ENCODE measurements around the gene RNU1-4.
"Not testable (repeated sequence)": the region's sequence is repeated elsewhere in the genome, so short reads cannot be mapped to it uniquely, and the experiment has no call there.

RNU1-4 gene

DNA sequence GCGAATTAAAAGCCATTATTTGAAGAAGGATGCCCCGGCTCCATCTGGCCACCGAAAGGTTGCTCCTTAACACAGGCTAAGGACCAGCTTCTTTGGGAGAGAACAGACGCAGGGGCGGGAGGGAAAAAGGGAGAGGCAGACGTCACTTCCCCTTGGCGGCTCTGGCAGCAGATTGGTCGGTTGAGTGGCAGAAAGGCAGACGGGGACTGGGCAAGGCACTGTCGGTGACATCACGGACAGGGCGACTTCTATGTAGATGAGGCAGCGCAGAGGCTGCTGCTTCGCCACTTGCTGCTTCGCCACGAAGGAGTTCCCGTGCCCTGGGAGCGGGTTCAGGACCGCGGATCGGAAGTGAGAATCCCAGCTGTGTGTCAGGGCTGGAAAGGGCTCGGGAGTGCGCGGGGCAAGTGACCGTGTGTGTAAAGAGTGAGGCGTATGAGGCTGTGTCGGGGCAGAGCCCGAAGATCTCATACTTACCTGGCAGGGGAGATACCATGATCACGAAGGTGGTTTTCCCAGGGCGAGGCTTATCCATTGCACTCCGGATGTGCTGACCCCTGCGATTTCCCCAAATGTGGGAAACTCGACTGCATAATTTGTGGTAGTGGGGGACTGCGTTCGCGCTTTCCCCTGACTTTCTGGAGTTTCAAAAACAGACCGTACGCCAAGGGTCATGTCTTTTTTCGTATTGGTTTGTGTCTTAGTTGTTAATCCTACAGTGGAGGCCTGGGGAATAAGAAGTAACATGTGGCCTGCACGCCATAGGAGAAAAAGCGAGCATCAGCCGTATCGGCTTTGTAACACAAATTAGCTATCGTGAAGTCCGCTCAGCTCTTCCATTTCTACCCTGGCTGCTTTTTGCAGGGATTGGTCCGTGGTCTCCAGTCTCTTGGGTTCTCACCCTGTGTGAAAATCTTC lies at the start of gene RNU1-4:
Gene RNU1-4 (plus strand): TSS at position 470 of the 918 bp plus-strand sequence.
- DNase-seq, result not testable (repeated sequence)

DNA sequence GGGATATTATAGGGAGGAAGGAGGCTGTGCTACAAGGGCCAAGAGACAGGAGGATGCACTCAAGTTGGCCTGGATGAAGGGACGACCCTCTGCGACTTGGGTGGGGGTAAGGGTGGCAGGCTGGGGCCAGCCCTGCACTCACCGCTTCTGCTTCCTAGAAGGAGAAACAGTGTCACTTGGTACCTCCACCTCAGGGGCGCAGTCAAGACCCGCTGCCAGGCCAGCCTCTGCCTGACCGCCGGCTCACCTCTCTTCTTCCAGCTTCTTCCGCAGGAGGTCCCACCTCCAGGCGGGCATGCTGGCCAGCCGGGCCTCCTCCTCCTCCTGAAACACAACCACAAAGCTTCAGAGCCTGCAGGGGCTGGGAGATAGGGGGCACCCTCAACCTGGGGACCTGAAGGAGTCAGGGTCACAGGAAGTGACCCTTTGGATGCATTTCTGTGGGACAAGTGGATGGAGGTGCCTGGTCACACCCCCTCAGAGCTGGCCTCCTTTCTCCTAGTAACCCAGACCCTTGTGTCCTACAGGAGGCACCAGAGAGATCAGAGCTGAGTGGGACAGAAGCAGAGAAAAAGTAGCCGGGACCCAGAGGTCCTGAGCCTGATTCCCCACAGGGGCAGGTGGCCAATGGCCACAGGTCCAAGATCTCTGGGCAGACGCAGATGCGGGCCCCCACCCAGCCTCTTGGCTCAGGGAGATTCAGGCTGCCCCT lies 49.2 kb upstream of the RNU1-4 start:
- not testable (repeated sequence) for DNase-seq

DNA sequence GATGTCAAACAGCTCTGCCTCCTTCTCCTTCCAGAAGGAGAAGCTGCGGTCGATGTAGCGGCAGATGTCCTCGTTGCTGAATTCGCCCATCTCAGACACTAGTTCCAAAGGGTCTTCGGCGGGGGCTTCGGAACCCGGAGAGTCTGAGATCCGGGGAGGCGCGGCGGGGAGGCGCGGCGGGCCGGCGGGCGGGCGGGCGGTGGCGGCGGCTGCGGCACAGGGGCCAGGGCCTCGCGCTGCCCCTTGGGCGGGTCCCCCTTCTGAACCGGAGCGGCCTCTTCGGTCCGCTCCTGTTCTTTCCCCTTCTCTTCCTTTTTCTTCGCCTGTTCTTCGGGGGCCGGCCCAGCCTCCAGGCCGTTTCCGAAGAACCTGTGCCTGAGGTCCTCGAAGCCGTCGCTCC lies 48.0 kb upstream of the RNU1-4 start:
- not testable (repeated sequence) for DNase-seq

DNA sequence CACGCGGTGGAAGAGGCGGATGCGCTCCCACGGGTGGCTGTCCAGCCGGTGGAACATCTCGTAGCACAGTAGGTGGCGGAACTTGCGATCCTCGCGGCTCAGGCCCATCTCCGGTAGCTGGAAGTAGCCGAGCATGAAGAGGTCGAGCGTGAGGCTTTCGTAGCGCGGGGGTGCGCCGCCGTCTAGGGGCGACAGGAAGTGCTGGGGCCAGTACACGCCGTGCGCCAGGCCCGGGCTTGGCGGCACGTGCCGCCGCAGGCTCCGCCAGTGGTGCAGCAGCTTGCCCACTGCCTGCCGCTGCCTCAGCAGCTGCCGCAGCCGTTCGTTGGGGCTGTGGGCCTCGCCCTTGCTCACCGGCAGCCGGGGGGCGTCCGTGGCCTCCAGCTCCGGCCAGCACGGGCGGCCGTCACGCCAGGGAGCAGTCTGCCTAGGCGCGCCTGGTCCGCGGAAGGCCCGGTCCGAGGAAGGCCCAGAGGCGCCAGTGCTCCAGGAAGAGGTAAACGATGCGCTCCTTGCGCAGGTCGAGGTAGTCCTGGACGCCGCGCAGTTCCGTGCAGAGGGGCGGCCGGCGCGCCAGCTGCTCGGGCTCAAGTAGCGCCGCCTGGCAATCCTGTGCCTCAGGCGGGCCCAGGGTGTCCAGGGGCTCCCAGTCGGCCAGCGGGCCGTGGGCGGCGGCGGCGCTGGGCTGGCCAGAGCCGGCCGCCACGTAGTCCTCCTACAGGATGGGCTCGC lies 47.4 kb upstream of the RNU1-4 start:
- DNase-seq, result not testable (repeated sequence)

DNA sequence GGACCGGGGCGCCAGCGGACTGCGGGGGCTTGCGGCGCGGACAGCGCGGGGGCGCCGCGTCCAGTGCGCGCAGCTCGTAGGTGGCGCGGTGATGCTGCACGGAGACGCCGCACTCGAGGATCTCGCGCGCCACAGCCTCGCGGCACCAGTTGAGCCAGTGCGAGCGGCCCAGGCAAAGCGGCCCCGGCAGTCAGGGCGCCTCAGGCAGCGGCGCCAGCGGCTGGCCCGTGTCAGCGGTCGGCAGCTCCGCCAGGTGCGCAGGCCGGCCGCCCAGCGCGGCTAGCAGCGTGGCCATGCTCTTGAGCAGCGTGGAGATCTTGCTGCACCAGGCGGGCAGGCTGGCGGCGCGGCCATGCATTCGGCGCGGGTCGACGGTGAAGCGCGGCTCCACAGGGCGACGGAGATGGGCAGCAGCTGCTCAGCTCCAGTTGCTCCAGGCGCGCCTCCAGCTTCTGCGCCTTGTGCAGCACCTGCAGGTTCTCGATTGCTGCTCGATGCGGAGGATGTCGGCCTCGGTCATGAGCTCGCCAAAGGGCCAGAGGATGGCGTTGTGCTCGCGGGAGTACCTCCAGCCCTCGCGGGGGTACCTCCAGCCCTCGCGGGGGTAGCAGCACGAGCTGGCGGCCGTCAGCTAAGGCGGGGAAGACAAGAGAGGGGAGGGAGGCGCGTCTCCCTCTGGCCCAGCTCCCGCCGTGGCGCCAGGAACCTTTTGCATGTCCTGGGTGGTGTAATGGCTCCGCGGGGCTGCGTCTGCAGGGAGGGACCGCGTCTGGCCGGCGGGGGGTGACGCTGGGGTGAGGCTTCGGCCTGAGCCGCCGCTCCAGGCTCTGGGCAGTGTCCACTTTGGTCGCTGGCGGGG lies 46.6 kb upstream of the RNU1-4 start:
- DNase-seq, result not testable (repeated sequence)

DNA sequence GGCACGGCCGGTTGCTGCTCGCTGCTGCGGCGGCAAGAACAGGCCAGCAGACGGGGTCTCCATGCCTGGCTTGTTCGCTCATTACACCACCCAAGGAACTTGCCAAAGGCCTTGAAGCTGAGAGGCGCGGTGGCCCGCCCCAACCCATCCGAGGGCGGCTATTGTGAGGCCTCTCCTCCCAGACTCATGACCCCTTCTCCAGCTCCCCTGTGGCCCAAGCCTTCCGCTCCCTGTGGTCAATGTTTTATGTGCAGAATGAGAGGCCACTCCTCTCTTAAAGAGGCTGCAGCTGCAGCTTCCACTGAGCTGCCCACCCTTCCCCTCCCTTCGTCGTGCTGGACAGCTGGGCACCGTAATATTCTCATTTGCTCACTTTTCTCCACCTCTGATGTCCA lies 46.0 kb upstream of the RNU1-4 start:
- DNase-seq, result not testable (repeated sequence)

DNA sequence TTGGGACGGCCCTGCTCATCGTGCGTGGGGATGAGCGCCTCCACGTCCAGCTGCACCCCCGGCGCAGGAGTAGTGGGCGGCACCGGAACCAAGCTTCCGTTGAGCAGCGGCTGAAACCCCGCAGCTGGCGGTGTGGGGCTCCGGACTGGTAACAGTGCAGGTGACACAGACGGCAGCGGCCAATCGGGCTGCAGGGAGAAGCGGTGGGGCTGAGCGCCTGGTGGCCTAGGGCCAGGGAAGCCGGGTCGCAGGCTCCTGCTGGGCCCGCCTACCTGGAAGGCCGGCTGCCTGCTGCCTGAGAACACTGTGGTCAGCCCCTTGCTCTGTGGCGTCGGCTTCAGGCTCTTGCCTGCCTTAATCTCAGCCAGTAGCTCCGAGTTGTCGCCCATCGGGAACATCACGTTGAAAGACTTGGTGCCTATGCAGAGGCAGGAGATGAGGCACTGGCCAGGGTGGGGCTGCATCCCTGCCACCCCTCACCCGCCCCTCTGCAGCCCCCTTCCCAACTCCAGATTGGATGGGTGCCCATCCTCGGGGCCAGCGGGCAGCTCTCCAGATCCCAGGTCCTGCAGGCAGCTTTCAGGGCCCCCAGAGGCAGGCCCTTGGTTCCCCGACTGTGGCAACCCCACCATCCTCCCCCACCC lies 43.7 kb upstream of the RNU1-4 start:
- not testable (repeated sequence) for DNase-seq

DNA sequence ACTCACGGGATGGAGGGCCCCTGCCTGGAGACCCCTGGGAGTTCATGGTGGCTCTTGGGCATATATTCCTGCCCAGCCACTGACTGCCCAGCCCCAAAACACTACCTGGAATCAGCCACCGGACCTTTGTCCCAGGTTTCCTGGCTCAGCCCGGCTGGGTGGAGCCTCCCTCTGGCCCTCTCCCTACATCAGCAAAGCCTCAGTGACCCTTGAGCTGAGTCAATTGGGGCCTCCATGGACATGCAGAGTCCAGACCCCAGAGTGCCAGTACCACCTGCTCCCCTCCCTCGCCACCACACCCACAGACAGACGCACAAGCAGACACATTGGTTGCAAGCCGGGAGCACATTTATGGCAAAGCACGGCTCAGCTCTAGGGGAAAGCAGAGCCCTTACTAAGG lies 43.2 kb upstream of the RNU1-4 start:
- not testable (repeated sequence) for DNase-seq

DNA sequence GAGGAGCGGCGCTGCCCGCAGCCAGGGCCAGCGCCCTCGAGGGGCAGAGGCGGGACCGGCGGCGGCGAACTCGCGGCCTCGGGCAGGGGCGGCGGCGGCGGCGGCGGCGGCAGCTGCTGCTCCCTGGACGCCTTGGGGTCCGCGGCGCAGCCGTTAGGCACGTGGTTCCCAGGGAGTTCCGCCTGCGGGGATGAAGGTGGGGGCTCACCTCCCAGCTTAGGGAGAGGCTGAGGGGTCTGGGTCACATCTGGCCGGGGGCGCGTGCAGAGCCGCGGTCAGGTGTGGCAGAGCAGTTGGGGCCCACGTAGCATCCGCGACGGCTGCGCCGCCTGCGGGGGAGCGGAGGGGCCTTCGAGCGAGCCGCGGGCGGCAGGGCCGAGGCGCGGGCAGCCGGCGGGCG lies 40.9 kb upstream of the RNU1-4 start:
- not testable (repeated sequence) for DNase-seq

DNA sequence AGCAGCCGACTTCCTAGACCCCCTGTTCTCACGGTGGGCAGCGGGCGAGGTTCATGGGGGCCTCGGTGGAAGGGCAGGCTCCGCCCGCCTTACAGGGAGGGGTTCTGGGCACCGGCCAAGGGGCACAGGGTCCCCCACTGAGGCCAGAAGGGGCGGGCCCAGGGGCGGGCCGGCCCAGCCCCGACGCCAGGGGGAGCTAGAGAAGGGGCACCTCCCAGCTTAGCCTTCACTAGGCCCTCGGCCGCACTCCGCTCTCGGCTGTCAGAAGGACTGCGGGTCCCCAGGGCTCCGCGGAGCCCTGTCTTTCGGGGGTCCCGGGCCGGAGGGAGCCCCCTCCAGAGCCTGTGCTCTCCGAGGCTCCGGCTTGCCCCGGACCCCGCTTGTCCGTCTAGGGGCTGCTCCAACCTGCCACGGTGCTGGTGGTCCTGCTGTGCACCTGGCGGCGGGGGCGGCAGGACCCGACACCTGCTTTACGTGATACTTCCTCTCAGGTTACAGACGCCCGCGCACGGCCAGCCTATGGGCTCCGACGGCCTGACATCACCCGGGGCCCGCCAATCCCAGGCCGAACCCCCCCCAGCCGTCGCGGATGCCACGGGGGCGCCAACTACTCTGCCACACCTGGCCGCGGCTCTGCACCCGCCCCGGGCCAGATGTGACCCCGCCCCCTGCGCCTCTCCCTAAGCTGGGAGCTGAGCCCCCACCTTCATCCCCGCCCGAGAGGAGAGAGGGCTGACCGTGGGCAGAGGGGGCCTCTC lies 40.0 kb upstream of the RNU1-4 start:
- DNase-seq, result not testable (repeated sequence)

DNA sequence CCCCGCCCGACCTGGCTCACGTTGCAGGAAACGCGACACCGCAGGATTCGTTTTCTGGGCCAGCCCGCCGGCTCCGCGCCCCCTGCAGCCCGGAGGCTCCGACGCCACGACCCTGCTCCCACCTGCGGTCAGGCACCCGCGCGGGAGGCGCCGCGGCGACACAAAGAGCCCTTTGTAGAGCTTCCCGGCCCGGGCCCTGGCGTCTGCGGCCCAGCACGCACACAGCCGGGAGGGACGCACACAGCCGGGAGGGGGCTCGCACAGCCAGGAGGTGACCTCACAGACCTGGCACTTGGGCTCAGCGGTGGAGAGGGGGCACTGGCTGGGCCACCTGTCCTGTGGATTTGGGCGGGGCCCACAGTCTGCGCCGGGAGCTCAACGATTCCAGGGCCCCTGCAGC lies 39.1 kb upstream of the RNU1-4 start:
- DNase-seq, result not testable (repeated sequence)

DNA sequence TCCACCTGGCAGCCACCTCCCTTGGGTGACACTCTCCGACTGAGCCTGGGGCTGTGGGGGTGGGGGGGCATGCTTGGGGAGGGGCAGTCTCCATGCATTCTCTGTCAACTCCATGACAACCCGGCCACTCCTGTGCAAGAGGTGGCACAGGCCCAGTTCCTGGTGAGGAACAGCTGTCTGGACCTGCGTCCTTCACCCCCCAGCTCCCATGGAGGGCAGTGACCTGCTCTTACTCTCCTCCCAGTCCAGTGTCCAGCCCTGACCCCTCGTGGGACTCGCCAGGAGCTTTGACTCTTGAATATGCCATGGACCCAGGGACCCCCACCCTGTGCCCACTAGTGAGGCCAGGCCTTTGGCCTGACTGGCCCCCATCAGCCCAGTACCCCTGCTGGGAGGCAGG lies 38.0 kb upstream of the RNU1-4 start:
- not testable (repeated sequence) for DNase-seq

DNA sequence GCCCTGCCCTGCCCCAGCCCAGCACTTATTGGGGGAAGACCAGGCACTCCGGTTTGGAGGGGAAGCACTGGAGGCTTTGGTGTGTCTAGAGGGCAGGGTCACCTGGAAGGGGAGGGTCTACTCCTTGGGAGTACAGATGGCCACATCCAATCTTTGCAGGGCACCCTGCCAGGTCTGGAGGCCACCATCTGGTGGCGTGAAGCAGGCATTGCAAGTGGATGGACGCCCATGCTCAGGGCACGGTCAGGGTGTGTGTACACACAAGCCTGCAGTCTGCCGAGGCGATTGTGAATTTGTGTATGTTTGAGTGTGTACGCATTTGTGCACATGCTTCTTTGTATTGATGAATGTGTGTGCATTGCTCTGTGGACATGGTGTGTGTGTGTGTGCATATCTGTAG lies 37.2 kb upstream of the RNU1-4 start:
- not testable (repeated sequence) for DNase-seq

DNA sequence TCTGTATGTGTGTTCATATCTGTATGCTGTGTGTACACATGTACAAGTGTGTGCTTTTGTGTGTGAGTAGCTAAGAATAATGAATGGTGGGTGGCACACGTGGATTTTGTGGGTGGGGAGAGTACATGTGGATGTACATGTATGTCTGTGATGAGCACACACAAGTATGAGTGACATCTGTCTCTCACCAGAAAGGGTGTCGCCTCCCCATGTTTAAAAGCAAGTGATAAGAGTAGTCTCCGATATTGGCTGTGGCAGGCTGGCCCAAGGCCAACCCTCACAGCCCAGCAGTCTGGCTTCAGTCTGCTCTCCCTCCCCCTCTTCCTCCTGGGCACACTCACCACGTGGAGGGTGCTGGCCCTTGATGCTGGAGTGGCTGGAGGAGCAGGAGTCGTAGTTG lies 36.7 kb upstream of the RNU1-4 start:
- not testable (repeated sequence) for DNase-seq

DNA sequence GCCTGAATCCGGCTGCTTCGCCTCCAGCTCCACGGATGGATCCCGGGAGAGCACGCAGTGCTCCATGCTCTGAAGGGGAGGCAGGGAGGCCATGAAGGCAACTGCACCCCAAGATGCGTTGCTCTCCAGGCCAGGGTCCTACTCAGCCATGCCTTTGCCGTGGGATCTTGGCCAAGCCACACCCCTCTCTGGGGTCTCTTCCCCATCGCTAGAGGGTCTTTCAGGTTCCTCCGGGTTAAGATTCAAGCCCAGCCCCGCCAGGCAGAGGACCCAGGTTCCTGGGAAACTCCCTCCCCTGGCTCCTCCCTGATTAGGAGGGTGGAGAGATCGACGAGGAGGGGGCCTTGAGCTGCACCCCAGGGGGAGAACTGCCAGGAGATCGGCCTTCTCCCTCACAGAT lies 36.2 kb upstream of the RNU1-4 start:
- not testable (repeated sequence) for DNase-seq

DNA sequence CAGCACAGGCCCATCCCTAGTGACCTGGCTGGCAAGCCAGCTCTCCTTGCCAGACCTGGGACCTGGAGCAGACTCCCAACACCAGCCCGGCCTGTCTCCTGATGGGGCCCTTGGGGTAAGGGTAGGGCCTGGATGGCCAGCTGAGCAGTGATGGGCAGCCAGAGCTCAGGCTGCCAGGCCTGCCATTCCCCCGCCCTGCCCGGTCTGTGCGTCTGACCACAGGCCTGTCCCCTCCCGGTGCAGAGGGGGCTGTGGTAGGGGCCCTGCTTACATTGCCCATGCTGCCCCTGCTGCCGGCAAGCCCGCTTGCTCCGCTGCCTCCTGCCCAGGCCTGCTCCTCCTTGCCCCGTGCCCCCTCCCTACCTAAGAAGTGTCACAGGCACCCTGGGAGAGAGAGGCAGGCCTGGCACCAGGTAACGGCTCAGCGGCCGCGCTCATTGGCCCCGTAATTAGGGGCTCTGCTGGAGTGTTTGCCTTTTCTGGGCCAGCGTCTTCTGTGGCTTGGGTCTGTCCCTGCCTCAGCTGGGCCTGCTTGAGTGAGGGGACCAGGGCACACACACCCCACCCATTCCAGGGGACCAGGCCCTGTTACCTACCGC lies 35.7 kb upstream of the RNU1-4 start:
- not testable (repeated sequence) for DNase-seq

DNA sequence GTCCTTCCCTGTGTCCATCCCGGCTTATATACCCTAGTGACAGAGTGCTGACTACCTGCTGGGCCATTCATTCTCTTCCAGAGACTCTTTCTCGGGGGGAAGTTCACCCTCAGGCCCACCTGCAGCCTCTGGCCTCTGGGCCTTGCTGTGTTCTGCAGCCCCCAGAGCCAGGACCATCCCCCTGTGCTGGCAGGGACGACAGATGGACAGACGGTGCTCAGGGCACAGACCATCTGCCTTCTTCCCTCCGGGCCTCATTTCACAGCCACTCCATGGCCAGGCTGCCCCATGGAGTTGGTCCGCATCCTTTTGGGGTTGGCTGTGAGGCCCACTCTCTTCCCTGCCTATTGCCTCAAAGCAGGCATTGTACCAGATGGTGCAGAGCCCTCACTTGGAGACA lies 34.0 kb upstream of the RNU1-4 start:
- DNase-seq, result not testable (repeated sequence)

DNA sequence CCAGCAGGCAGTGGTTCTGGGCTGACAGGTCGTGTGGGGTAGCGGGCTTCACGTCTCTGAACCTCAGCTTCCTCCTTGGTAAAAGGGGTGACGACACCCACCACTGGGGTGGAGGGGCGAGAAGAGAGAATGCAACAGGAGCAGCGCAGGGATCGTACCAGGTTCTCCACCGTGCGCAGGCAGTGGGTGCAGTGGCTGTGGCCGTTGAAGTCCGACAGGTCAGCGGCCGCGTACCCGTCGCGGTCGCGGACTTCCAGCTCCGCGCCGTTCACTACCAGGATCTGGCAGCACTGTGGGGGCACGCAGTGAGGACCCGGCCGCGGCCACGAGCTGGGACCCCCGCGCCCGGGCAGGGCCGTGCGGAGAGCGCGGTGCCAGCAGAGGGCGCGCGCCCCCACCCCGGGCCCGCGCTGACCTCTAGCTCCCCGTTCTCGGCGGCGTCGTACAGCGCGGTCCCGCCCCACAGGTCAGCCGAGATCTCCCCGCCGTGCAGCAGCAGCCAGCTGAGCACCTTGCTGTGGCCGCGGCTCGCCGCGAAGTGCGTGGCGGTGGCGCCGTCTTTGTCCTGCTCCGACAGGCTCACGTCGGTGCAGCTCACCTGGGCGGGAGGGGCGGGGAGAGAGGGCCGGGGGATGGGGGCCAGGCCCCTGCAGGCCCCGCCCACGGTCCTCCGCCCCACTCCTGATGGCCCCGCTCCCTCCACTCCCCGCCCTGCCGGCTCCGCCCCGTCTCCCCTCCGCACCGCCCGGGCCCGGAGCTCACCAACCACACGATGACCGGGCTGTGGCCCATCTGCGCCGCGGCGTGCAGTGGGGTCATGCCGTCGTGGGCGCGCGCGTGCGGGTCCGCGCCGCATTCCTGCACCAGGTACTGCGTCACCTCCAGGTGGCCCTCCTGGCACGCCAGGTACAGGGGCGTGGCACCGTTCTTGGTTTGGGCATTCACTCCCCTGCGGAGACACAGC lies 32.9 kb upstream of the RNU1-4 start:
- not testable (repeated sequence) for DNase-seq

DNA sequence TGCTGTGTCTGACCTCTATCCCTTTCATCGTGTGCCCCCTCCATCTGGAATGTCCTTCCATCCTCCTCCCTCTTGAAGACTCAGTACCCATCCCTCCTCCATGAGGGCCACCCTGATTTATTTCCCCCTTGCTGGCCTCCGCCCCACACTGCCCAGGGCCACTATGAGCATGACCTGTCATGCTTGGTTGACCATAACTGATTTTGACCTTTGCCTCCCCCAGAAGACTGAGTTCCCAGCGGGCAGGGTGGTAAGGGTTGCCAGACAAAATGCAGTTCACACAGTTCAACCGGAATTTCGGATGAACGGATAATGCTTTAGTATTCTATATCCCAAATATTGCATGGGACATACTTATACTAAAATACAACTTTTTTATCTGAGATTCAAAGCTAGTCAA lies 31.6 kb upstream of the RNU1-4 start:
- not testable (repeated sequence) for DNase-seq

Measured in activated CD4-positive, alpha-beta T cell treated with anti-CD3 and anti-CD28 coated beads for 4 hours (primary cell).